Thymus (tissue), 14 donors: ENCODE results near the gene HAPSTR1. TPM values are rescaled to one million over a fixed set of nuclear protein-coding genes. Genes with fewer than 3 reads are reported as not detected.
"Not testable (repeated sequence)": the region's sequence is repeated elsewhere in the genome, so short reads cannot be mapped to it uniquely, and the experiment has no call there.

Experiments
- DNase-seq, 9 donors: peaks; one replicate each; pipeline ENCODE4 v3.0.0-alpha.2; 2013; ENCODE audit warnings: low spot score in 9 of 9, low read depth in 6 of 9, missing footprints in 1 of 9
- H3K27ac ChIP-seq, 2 donors: one replicate each; pipeline ENCODE4 v1.5.1; 2013; ENCODE audit warnings: control low read depth in 1 of 2, low read depth in 1 of 2, low read length in 1 of 2, mild to moderate bottlenecking in 1 of 2, moderate library complexity in 1 of 2
- H3K27me3 ChIP-seq, 2 donors: one replicate each; pipeline ENCODE4 v1.5.1; 2013; ENCODE audit warnings: low read length in 1 of 2; ENCODE audit not compliant: control insufficient read depth in 2 of 2, insufficient read depth in 1 of 2
- H3K36me3 ChIP-seq, 2 donors: one replicate each; pipeline ENCODE4 v1.5.1; 2013; ENCODE audit warnings: low read length in 1 of 2, mild to moderate bottlenecking in 1 of 2, moderate library complexity in 1 of 2; ENCODE audit not compliant: control insufficient read depth in 2 of 2, insufficient read depth in 2 of 2
- H3K4me1 ChIP-seq, 2 donors: one replicate each; pipeline ENCODE4 v1.5.1; 2013; ENCODE audit warnings: low read length in 2 of 2; ENCODE audit not compliant: control insufficient read depth in 2 of 2, insufficient read depth in 2 of 2
- H3K4me3 ChIP-seq, 2 donors: one replicate each; pipeline ENCODE4 v1.5.1; 2013; ENCODE audit warnings: low read length in 2 of 2, control low read depth in 1 of 2, mild to moderate bottlenecking in 1 of 2
- H3K9me3 ChIP-seq, 2 donors: one replicate each; pipeline ENCODE4 v1.5.1; 2013; ENCODE audit warnings: low read length in 1 of 2, mild to moderate bottlenecking in 1 of 2; ENCODE audit not compliant: control insufficient read depth in 2 of 2, insufficient read depth in 1 of 2
- WGBS: extraction: QIAGEN DNeasy Blood & Tissue Kit; methylation state at CpG from one replicate; pipeline ENCODE4 v1.1.7; 2013; 5-methylcytosine and 5-hydroxymethylcytosine counted together
- long read RNA-seq, 10 donors: transcript quantifications; one replicate each; lab custom pipeline, GENCODE V29; 2026
- polyA plus RNA-seq: library from polyadenylated mRNA; stranded (reverse); fragments of 200-250 nt; gene quantifications from one replicate; pipeline ENCODE4 v1.2.3, GENCODE V29; 2013
- total RNA-seq: library from RNA; stranded (reverse); fragments of 120-200 nt; gene quantifications from one replicate; pipeline ENCODE4 v1.2.4, GENCODE V29; 2013
- donor health status: healthy.

Gene HAPSTR1
- 33.7 TPM for total RNA-seq
- 20.8 TPM for polyA plus RNA-seq
- long read RNA-seq, donor 1, full-length matches to known transcripts: 3 of 3 reads
- long read RNA-seq, donor 1, partial matches to known transcripts: 0 of 3 reads
- long read RNA-seq, donor 1, other reads (novel, unspliced or antisense): 0 of 3 reads
- long read RNA-seq, donor 2: 0 reads
- long read RNA-seq, donor 3, full-length matches to known transcripts: 13 of 13 reads
- long read RNA-seq, donor 3, partial matches to known transcripts: 0 of 13 reads
- long read RNA-seq, donor 3, other reads (novel, unspliced or antisense): 0 of 13 reads
- long read RNA-seq, donor 4, full-length matches to known transcripts: 7 of 27 reads
- long read RNA-seq, donor 4, partial matches to known transcripts: 20 of 27 reads
- long read RNA-seq, donor 4, other reads (novel, unspliced or antisense): 0 of 27 reads
- long read RNA-seq, donor 5, full-length matches to known transcripts: 15 of 39 reads
- long read RNA-seq, donor 5, partial matches to known transcripts: 24 of 39 reads
- long read RNA-seq, donor 5, other reads (novel, unspliced or antisense): 0 of 39 reads
- long read RNA-seq, donor 6, full-length matches to known transcripts: 5 of 5 reads
- long read RNA-seq, donor 6, partial matches to known transcripts: 0 of 5 reads
- long read RNA-seq, donor 6, other reads (novel, unspliced or antisense): 0 of 5 reads
- long read RNA-seq, donor 7, full-length matches to known transcripts: 3 of 3 reads
- long read RNA-seq, donor 7, partial matches to known transcripts: 0 of 3 reads
- long read RNA-seq, donor 7, other reads (novel, unspliced or antisense): 0 of 3 reads
- long read RNA-seq, donor 8, full-length matches to known transcripts: 4 of 4 reads
- long read RNA-seq, donor 8, partial matches to known transcripts: 0 of 4 reads
- long read RNA-seq, donor 8, other reads (novel, unspliced or antisense): 0 of 4 reads
- long read RNA-seq, donor 9, full-length matches to known transcripts: 5 of 5 reads
- long read RNA-seq, donor 9, partial matches to known transcripts: 0 of 5 reads
- long read RNA-seq, donor 9, other reads (novel, unspliced or antisense): 0 of 5 reads
- long read RNA-seq, donor 10, full-length matches to known transcripts: 10 of 10 reads
- long read RNA-seq, donor 10, partial matches to known transcripts: 0 of 10 reads
- long read RNA-seq, donor 10, other reads (novel, unspliced or antisense): 0 of 10 reads

DNA sequence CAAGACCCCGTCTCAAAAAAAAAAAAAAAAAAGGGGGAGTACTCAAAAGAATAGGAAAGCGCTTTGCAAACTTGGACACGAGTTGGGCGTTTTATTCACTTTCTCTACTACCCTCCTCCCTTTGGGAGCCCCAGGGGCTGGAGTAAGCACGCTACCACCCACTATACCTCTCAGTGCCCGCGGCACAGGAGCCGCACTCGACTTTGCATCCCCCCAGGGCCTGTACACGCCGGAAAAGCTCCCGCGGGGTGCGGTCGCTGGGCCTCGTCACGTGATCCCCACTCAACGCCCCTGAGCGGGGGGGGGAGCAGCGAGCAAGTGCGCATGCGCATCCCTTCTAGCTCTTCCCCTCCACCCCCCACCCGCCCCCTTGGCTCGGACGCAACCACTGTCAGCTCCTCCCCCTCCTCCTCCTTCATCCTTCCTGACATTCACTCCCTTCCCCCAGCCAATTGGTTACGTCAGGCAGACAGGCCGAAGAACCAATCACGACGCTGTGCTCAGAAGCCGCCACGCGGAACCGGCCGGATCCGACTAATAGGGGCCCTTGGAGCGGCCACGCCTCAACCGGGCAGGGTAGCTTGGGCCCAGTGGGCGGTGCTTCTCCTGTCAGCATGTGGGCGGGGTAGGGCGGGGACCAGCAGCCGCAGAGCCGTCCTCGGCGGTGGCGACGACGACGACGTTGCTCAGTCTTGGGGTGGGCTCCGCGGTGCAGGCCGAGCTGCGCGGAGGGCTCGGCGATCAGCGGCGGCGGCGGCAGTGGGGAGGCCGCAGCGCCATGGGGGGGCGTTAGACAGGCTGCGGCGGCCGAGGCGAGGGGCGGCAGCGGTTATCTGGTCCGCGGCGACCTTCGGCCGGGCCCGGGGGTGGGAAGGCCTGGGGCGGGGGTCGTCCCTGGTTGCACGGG is at the start of gene HAPSTR1:
TSS of gene HAPSTR1 (plus strand) at position 685 of the 907 bp plus-strand sequence. CDS start 401 bp downstream, outside the sequence.
- Histone ChIP-seq H3K9me3 (no peaks in the 10 kb centered on the region), H3K4me3 (peak within 1 kb of the TSS; percentile 73 to 94), H3K27ac (peak within 1 kb of the TSS; percentile 90 to 100), H3K4me1 (peaks cover 15 to 23% of the 10 kb centered on the region in 2 donors), H3K36me3 (peaks cover 0 to 23% of the 10 kb centered on the region in 2 donors), H3K27me3 (peaks cover 0 to 5% of the 10 kb centered on the region in 2 donors)
- DNase-seq: peak; percentile 99 to 100 (median 100)
- under 1% methylated on average over 79 of the region's 79 CpGs for WGBS

DNA sequence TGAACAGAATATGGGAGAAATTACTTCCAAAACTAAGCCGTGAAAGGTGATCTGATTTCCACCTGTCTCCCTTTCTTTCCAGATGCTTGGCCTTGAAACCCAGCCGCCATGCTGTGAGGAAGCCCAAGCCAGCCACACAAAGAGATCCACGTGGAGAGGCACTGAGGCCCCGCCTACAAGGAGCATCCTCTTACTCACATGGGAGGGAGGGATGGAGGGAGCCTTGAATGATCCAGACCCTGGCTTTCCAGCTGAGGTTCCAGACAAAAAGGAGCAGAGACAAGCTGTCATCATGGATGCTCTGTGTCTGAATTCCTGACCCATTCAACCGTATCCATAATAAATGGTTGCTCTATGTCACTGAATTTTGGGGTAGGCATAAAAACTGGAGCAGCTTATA is 48.9 kb upstream of the HAPSTR1 start:
- no peaks in the 10 kb centered on the region for H3K36me3 ChIP-seq
- H3K4me3 ChIP-seq: no peak overlapping the region
- 85% methylated on average over 5 of the region's 5 CpGs for WGBS
- H3K27me3 ChIP-seq: no peaks in the 10 kb centered on the region
- no peaks in the 10 kb centered on the region for H3K4me1 ChIP-seq
- no peak for DNase-seq
- H3K27ac ChIP-seq: no peak overlapping the region
- H3K9me3 ChIP-seq: no peaks in the 10 kb centered on the region

DNA sequence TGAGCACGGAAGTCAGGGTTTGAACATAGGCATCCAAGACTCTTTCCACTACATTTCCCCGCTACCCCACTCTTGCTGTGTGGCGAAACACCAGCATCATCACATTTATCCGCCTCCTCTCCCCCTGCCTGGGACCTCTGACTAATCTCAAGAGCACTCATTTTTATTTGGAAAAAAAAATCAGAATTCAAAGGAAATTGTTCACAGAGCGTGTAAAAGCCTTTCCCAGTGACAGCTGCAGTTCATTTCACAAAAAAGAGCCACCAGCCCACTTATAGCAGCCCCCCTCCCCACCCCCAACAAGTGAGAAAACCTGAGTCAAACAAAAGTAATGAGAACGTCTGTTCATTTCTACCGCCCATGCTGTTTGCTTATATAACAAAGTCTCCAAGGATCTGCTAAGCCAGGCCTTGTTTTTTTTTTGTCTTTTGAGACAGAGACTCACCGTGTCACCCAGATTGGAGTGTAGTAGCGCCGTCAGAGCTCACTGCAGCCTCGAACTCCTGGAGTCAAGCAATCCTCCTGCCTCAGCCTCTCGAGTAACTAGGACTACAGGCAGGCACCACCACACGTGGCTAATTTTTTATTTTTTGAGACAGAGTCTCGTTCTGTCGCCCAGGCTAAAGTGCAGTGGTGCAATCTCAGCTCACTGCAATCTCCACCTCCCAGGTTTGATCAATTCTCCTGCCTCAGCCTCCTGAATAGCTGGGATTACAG is 48.3 kb upstream of the HAPSTR1 start:
- Histone ChIP-seq H3K27ac (no peak overlapping the region), H3K4me3 (no peak overlapping the region), H3K36me3 (no peaks in the 10 kb centered on the region), H3K4me1 (no peaks in the 10 kb centered on the region), H3K9me3 (no peaks in the 10 kb centered on the region), H3K27me3 (no peaks in the 10 kb centered on the region)
- 94% methylated on average over 15 of the region's 15 CpGs for WGBS
- no peak for DNase-seq

GRCh38 chr16:9045562-9045961 is 45.9 kb upstream of the HAPSTR1 start:
- H3K36me3 ChIP-seq, H3K4me1 ChIP-seq, H3K4me3 ChIP-seq, H3K27me3 ChIP-seq, H3K9me3 ChIP-seq, H3K27ac ChIP-seq, DNase-seq: not testable (repeated sequence)
- 80% methylated on average over 3 of the region's 3 CpGs for WGBS

DNA sequence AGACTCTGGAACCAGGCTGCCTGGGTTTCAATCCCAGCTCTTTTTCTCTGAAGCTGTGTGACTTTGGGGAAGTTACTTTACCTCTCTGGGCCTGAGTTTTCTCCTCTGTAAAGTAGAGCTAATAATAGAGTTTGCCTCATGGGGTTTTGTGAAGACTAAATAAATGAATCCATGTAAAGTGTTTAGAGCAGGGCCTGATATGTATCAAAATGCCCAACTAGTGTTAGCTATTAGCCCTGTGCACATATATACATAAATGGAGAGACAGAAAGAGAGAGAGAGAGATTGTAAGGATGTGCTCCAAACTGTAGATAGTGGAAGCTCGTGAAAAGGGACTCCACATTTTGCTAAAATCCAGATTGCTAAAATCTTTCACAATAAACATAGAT is 44.8 kb upstream of the HAPSTR1 start:
- Histone ChIP-seq H3K4me1 (no peaks in the 10 kb centered on the region), H3K4me3 (no peak overlapping the region), H3K27me3 (no peaks in the 10 kb centered on the region), H3K27ac (no peak overlapping the region), H3K36me3 (no peaks in the 10 kb centered on the region), H3K9me3 (no peaks in the 10 kb centered on the region)
- DNase-seq: no peak
- 98% methylated on average over 1 of the region's 1 CpG for WGBS

- 31% methylated on average over 7 of the region's 7 CpGs for WGBS
- DNase-seq: peak in 2 of 9 donors; percentile 12 to 37
- Histone ChIP-seq H3K27me3 (no peaks in the 10 kb centered on the region), H3K36me3 (no peaks in the 10 kb centered on the region), H3K9me3 (no peaks in the 10 kb centered on the region), H3K4me1 (no peaks in the 10 kb centered on the region), H3K27ac (no peak overlapping the region), H3K4me3 (no peak overlapping the region)
Observed at GRCh38 chr16:9047689-9048301, 43.6 kb upstream of the HAPSTR1 start.

GRCh38 chr16:9048302-9048700 is 43.1 kb upstream of the HAPSTR1 start:
- 95% methylated on average over 4 of the region's 4 CpGs for WGBS
- Histone ChIP-seq H3K9me3 (no peaks in the 10 kb centered on the region), H3K27me3 (no peaks in the 10 kb centered on the region), H3K4me1 (no peaks in the 10 kb centered on the region), H3K4me3 (no peak overlapping the region), H3K27ac (no peak overlapping the region), H3K36me3 (no peaks in the 10 kb centered on the region)
- no peak for DNase-seq
